HepG2 (cell line): Measurements from ENCODE around the gene ATF6. TPM values are rescaled to one million over a fixed set of nuclear protein-coding genes. Genes with fewer than 3 reads are reported as not detected.

Experiments used
- ATAC-seq: fragments of 200-7000 bp; cut with Tn5 transposase; 3 replicates; pipeline ENCODE4 v1.9.1; 2020; ENCODE audit warnings: mild to moderate bottlenecking, moderate library complexity
- BruUV-seq: library from RNA; stranded (reverse); fragments of 400-500 nt; replicated peaks from 2 replicates; lab custom pipeline; 2021; lab: Mats Ljungman, UMichigan
- CTCF ChIA-PET: fragments of 300-600 bp; formaldehyde crosslinking; extraction: SDS; loops from one replicate; lab custom pipeline; 2021; ENCODE audit warnings: low total read pairs, inconsistent platforms, low intra/inter-chr PET ratio; lab: Yijun Ruan, JAX
- POLR2A ChIA-PET: fragments of 350-600 bp; sonication (Branson Sonifier 250); formaldehyde crosslinking; loops from one replicate; lab custom pipeline; 2020; ENCODE audit warnings: antibody characterized with exemption, inconsistent platforms; lab: Yijun Ruan, JAX
- DNase-seq: peaks from one replicate; pipeline ENCODE4 v3.0.0-alpha.2; 2015; ENCODE audit warnings: low spot score
- FAIRE-seq: peaks from 3 replicates; lab custom pipeline; 2011; peaks lifted over from hg19 to GRCh38; lab: Jason Lieb, UNC
- H2AFZ ChIP-seq: one replicate; pipeline ENCODE4 v1.6.1; 2011; ENCODE audit warnings: low read length, inconsistent platforms
- H3K27ac ChIP-seq: fragments of 300-600 bp; 3 replicates; pipeline ENCODE4 v1.8.0; 2011; ENCODE audit warnings: mixed run types, mild to moderate bottlenecking, mixed read lengths, low read length, inconsistent platforms; ENCODE audit not compliant: insufficient read depth; ENCODE audit errors: extremely low read length
- H3K27me3 ChIP-seq, 2 experiments: fragments of 200-600 bp in 1 of 2; 2 replicates in 1 of 2; 3 replicates in 1 of 2; pipeline versions ENCODE4 v1.6.0 to v1.8.0; 2011; ENCODE audit warnings: low read length in 2 of 2, mild to moderate bottlenecking in 2 of 2, moderate library complexity in 2 of 2, inconsistent platforms in 1 of 2; ENCODE audit not compliant: insufficient read depth in 2 of 2, control insufficient read depth in 1 of 2
- H3K36me3 ChIP-seq, 2 experiments: fragments of 200-600 bp in 1 of 2; replicated peaks in 1 of 2; 2 replicates in 1 of 2; 3 replicates in 1 of 2; pipeline versions ENCODE4 v1.5.1 to v1.8.0; 2011; ENCODE audit warnings: low read length in 2 of 2, inconsistent platforms in 1 of 2; ENCODE audit not compliant: insufficient read depth in 2 of 2, control insufficient read depth in 1 of 2
- H3K4me1 ChIP-seq: 2 replicates; pipeline ENCODE4 v1.5.1; 2012; ENCODE audit warnings: low read length, inconsistent platforms; ENCODE audit not compliant: insufficient read depth
- H3K4me2 ChIP-seq: 2 replicates; pipeline ENCODE4 v1.6.0; 2011; ENCODE audit warnings: low read depth, low read length, inconsistent platforms
- H3K4me3 ChIP-seq, 3 experiments: fragments of 200-600 bp in 1 of 3; sonication (generic), shearing (Covaris generic) in 1 of 3; replicated peaks in 1 of 3; 2 replicates each; pipeline ENCODE4 v1.5.1; 2011 to 2016; ENCODE audit warnings: low read length in 3 of 3, inconsistent platforms in 2 of 3, low read depth in 2 of 3, mild to moderate bottlenecking in 2 of 3, control low read depth in 1 of 3, mixed read lengths in 1 of 3; ENCODE audit not compliant: insufficient read depth in 1 of 3
- H3K79me2 ChIP-seq: one replicate; pipeline ENCODE4 v1.6.1; 2011; ENCODE audit warnings: low read length, inconsistent platforms; ENCODE audit not compliant: insufficient read depth
- H3K9ac ChIP-seq: 2 replicates; pipeline ENCODE4 v1.6.0; 2011; ENCODE audit warnings: mild to moderate bottlenecking, low read depth, low read length, inconsistent platforms; ENCODE audit not compliant: insufficient read depth
- H3K9me3 ChIP-seq: 2 replicates; pipeline ENCODE4 v1.5.1; 2012; ENCODE audit warnings: mild to moderate bottlenecking, low read length
- H4K20me1 ChIP-seq: 2 replicates; pipeline ENCODE4 v1.6.0; 2011; ENCODE audit warnings: inconsistent platforms, mild to moderate bottlenecking, low read length, moderate library complexity; ENCODE audit not compliant: insufficient read depth
- EED ChIP-seq: sonication (generic); formaldehyde crosslinking; IDR thresholded peaks from 2 replicates; pipeline ENCODE4 v1.5.0; 2020; ENCODE audit warnings: mild to moderate bottlenecking, missing genetic modification reagents
- IRF9 ChIP-seq: sonication (generic); formaldehyde crosslinking; IDR thresholded peaks from 2 replicates; pipeline ENCODE4 v1.8.0; 2022; ENCODE audit warnings: missing genetic modification reagents, mild to moderate bottlenecking, borderline replicate concordance
- ISX ChIP-seq: sonication (generic); formaldehyde crosslinking; conservative IDR thresholded peaks from 2 replicates; pipeline ENCODE4 v1.5.0; 2020; ENCODE audit warnings: missing genetic modification reagents
- LRRFIP1 ChIP-seq: sonication (generic); formaldehyde crosslinking; conservative IDR thresholded peaks from 2 replicates; pipeline ENCODE4 v1.4.0; 2020; ENCODE audit warnings: missing genetic modification reagents
- ZNF510 ChIP-seq: sonication (generic); formaldehyde crosslinking; IDR thresholded peaks from 2 replicates; pipeline ENCODE4 v1.4.0; 2020; ENCODE audit warnings: low read depth, mild to moderate bottlenecking, missing genetic modification reagents
- WGBS: methylation state at CpG from one replicate; pipeline ENCODE4 v1.1.6; 2017; ENCODE audit warnings: low lambda C conversion rate; 5-methylcytosine and 5-hydroxymethylcytosine counted together
- in situ Hi-C: cut with HindIII; loops from 2 replicates; pipeline ENCODE4 v1.10.0; 2017; ENCODE audit warnings: low pct_unique_long_range_greater_than_20kb; ENCODE audit not compliant: extremely low pct_ligation_motif_present
- intact Hi-C: fragments of 100-400 bp; cut with micrococcal nuclease; formaldehyde crosslinking; loops from one replicate; pipeline ENCODE4 v1.10.0; 2022; ENCODE audit not compliant: unreplicated experiment
- polyA plus RNA-seq, 8 experiments: library from polyadenylated mRNA; depleted of rRNA in 3 of 8; stranded (reverse) in 7 of 8; unstranded in 1 of 8; fragments of >200 nt; fragmentation: Illumina TruSeq in 4 of 8; extraction: Trizol in 4 of 8; gene quantifications; 2 replicates each; pipeline versions ENCODE4 v1.2.1 to v1.2.3, GENCODE V29; 2011 to 2016; ENCODE audit warnings: low read depth in 4 of 8, missing spikeins in 1 of 8, mixed read lengths in 1 of 8; ENCODE audit not compliant: insufficient read depth in 1 of 8
- total RNA-seq, 5 experiments: library from RNA; depleted of rRNA; stranded (reverse); fragments of >200 nt; fragmentation: Illumina TruSeq; extraction: Trizol; gene quantifications; 2 replicates each; pipeline ENCODE4 v1.2.3, GENCODE V29; 2016; ENCODE audit warnings: low read depth in 1 of 5
- TF ChIP-seq, protein P1 (sequence below): sonication (generic); formaldehyde crosslinking; IDR thresholded peaks from 2 replicates; pipeline ENCODE4 v1.5.1; 2020; ENCODE audit warnings: missing genetic modification reagents, mild to moderate bottlenecking, borderline replicate concordance
- TF ChIP-seq, protein P2 (sequence below): sonication (generic); formaldehyde crosslinking; IDR thresholded peaks from 2 replicates; pipeline ENCODE4 v1.4.0; 2020; ENCODE audit warnings: low read depth, missing genetic modification reagents

The ATF6 gene
- total and polyA plus RNA-seq, 2 of the 13 experiments (the other 11 are each of a cell fraction or from before 2014, with no cell fraction given): 13.2 to 14.5 TPM

DNA sequence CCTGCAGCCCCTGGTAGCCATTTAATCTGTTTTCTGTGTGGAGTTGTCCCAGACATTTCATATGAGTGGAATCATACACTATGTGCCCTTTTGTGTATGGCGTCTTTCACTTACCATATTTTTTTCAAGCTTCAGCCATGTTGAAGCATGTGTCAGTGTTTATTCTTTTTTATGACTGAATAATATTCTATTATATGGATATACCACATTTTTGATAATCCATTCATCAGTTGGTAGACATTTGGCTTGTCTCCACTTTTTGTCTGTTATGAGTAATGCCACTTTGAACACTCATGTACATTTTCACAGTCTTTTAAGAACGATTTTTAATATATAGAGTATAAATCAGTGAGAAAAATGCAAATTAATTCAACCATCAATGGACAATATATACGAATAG, 44.7 kb downstream of the ATF6 start:
- H3K27me3 ChIP-seq: no peaks in the 10 kb centered on the region
- FAIRE-seq (no peak), DNase-seq (no peak), ATAC-seq (no peak)
- no peaks in the 10 kb centered on the region for H3K4me1 ChIP-seq
- H3K36me3 ChIP-seq: peaks cover 0 to 8% of the 10 kb centered on the region in 2 experiments; a peak in 1 of 5 replicates
- intact Hi-C loops: no loop called here
- TF ChIP-seq, protein P1, sequence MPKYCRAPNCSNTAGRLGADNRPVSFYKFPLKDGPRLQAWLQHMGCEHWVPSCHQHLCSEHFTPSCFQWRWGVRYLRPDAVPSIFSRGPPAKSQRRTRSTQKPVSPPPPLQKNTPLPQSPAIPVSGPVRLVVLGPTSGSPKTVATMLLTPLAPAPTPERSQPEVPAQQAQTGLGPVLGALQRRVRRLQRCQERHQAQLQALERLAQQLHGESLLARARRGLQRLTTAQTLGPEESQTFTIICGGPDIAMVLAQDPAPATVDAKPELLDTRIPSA (CRISPR knock-in tag): no peak
- TF ChIP-seq ISX (CRISPR knock-in tag): no peak
- TF ChIP-seq IRF9: no peak
- TF ChIP-seq ZNF510 (CRISPR knock-in tag): no peak
- TF ChIP-seq, protein P2, sequence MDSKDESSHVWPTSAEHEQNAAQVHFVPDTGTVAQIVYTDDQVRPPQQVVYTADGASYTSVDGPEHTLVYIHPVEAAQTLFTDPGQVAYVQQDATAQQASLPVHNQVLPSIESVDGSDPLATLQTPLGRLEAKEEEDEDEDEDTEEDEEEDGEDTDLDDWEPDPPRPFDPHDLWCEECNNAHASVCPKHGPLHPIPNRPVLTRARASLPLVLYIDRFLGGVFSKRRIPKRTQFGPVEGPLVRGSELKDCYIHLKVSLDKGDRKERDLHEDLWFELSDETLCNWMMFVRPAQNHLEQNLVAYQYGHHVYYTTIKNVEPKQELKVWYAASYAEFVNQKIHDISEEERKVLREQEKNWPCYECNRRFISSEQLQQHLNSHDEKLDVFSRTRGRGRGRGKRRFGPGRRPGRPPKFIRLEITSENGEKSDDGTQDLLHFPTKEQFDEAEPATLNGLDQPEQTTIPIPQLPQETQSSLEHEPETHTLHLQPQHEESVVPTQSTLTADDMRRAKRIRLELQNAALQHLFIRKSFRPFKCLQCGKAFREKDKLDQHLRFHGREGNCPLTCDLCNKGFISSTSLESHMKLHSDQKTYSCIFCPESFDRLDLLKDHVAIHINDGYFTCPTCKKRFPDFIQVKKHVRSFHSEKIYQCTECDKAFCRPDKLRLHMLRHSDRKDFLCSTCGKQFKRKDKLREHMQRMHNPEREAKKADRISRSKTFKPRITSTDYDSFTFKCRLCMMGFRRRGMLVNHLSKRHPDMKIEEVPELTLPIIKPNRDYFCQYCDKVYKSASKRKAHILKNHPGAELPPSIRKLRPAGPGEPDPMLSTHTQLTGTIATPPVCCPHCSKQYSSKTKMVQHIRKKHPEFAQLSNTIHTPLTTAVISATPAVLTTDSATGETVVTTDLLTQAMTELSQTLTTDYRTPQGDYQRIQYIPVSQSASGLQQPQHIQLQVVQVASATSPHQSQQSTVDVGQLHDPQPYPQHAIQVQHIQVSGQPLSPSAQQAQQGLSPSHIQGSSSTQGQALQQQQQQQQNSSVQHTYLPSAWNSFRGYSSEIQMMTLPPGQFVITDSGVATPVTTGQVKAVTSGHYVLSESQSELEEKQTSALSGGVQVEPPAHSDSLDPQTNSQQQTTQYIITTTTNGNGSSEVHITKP (CRISPR knock-in tag): no peak
- TF ChIP-seq EED (CRISPR knock-in tag): no peak
- TF ChIP-seq LRRFIP1 (CRISPR knock-in tag): no peak
- no peaks in the 10 kb centered on the region for H3K79me2 ChIP-seq
- POLR2A ChIA-PET: no interaction called here
- in situ Hi-C loops: no loop called here
- BruUV-seq: no TSS peak
- no peak overlapping the region for H3K4me3 ChIP-seq
- H3K9me3 ChIP-seq: no peaks in the 10 kb centered on the region
- no peak overlapping the region for H3K9ac ChIP-seq
- no peak overlapping the region for H2AFZ ChIP-seq
- CTCF ChIA-PET: no interaction called here
- no peak overlapping the region for H3K27ac ChIP-seq
- H4K20me1 ChIP-seq: no peaks in the 10 kb centered on the region
- 87% methylated on average over 3 of the region's 3 CpGs for WGBS
- H3K4me2 ChIP-seq: no peak overlapping the region
